OCI-LY1 (cell line): ENCODE measurements around the gene RBM20.

Source experiments
- H2AFZ ChIP-seq: fragments of 200-600 bp; sonication (generic), shearing (Covaris generic); 2 replicates; pipeline ENCODE4 v1.6.0; 2014; ENCODE audit warnings: antibody characterized with exemption, mild to moderate bottlenecking, low read length
- H3F3A ChIP-seq: fragments of 200-600 bp; sonication (generic), shearing (Covaris generic); 2 replicates; pipeline ENCODE4 v1.6.0; 2014; ENCODE audit warnings: mild to moderate bottlenecking, antibody characterized with exemption, low read length, moderate library complexity; ENCODE audit not compliant: insufficient read depth
- H3K27ac ChIP-seq: fragments of 200-600 bp; sonication (generic); 2 replicates; pipeline ENCODE4 v1.5.1; 2014; ENCODE audit warnings: low read length, mixed run types, mild to moderate bottlenecking, low read depth; ENCODE audit not compliant: poor library complexity, severe bottlenecking
- H3K27me3 ChIP-seq: fragments of 200-600 bp; sonication (generic); 2 replicates; pipeline ENCODE4 v1.6.0; 2014; ENCODE audit warnings: antibody characterized with exemption, mild to moderate bottlenecking, low read length, moderate library complexity; ENCODE audit not compliant: insufficient read depth
- H3K36me3 ChIP-seq: fragments of 200-600 bp; sonication (generic); 2 replicates; pipeline ENCODE4 v1.6.1; 2014; ENCODE audit warnings: mild to moderate bottlenecking, antibody characterized with exemption, low read length, moderate library complexity, mixed read lengths; ENCODE audit not compliant: insufficient read depth
- H3K4me1 ChIP-seq: fragments of 200-600 bp; sonication (generic); 2 replicates; pipeline ENCODE4 v1.5.1; 2014; ENCODE audit warnings: mild to moderate bottlenecking, low read length, moderate library complexity; ENCODE audit not compliant: insufficient read depth, severe bottlenecking
- H3K4me2 ChIP-seq: fragments of 200-600 bp; sonication (generic), shearing (Covaris generic); 2 replicates; pipeline ENCODE4 v1.6.1; 2014; ENCODE audit warnings: low read length
- H3K4me3 ChIP-seq: fragments of 200-600 bp; sonication (generic); 2 replicates; pipeline ENCODE4 v1.5.1; 2014; ENCODE audit warnings: low read length, low read depth, mild to moderate bottlenecking, mixed read lengths; ENCODE audit not compliant: poor library complexity, severe bottlenecking
- H3K79me2 ChIP-seq: fragments of 200-600 bp; shearing (Covaris generic); 2 replicates; pipeline ENCODE4 v1.6.1; 2016; ENCODE audit warnings: mixed run types, low read length, mixed read lengths; ENCODE audit not compliant: insufficient read depth
- H3K9ac ChIP-seq: fragments of 200-600 bp; sonication (generic), shearing (Covaris generic); 2 replicates; pipeline ENCODE4 v1.6.1; 2014; ENCODE audit warnings: mild to moderate bottlenecking, low read length, mixed read lengths
- H3K9me2 ChIP-seq: fragments of 200-600 bp; sonication (generic), shearing (Covaris generic); 2 replicates; pipeline ENCODE4 v1.6.1; 2014; ENCODE audit warnings: low read depth, mild to moderate bottlenecking, low read length, mixed read lengths
- H3K9me3 ChIP-seq: fragments of 200-600 bp; shearing (Covaris generic); 2 replicates; pipeline ENCODE4 v1.6.1; 2014; ENCODE audit warnings: low read length, mixed read lengths
- H4K20me1 ChIP-seq: fragments of 200-600 bp; sonication (generic), shearing (Covaris generic); 2 replicates; pipeline ENCODE4 v1.6.0; 2016; ENCODE audit warnings: mild to moderate bottlenecking, low read length; ENCODE audit not compliant: insufficient read depth
- CTCF ChIP-seq: fragments of 200-600 bp; sonication (generic), shearing (Covaris generic); IDR thresholded peaks from 2 replicates; pipeline ENCODE4 v1.5.1; 2017; ENCODE audit warnings: mild to moderate bottlenecking, antibody characterized with exemption, low read length, moderate library complexity, mixed read lengths
- EZH2 ChIP-seq: fragments of 200-600 bp; sonication (generic), shearing (Covaris generic); IDR thresholded peaks from 2 replicates; pipeline ENCODE4 v1.8.0; 2017; ENCODE audit warnings: borderline replicate concordance, mixed run types, mild to moderate bottlenecking, antibody characterized with exemption, low read length, moderate library complexity, mixed read lengths

RBM20 gene

DNA sequence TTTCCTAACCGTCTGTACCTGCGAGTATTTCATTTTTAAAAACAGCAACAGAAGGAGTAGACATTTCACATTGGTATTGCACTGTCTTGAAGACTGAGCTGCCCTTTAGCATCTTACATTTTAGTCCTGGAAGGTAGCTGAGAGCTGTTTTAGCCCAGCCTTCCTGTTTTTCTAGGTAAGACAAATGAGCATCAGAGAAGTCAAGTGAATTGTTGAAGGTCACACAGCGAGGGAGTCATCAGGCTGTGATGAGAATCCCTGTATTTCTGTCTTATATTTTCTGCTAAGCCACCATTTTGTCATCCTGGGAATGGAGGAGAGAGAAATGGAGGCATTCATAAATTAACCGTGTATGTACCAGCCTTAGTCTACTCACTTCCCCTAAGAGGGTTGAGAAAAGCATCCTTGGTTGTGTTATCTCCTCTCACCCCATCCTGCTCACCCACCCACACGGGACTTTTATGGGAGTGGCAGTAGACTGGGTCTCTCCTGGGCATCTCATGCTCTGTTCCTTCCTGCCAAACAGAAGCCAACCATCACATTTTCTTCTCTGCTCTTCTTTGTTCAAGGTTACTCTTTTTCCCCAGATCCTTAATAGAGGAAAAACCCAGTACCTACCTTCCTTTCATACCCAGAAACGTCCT is 8.5 kb downstream of the RBM20 start:
- Histone ChIP-seq H3F3A (peaks cover 7% of the 10 kb centered on the region; the same call in 1 of the 2 replicates), H3K27ac (peak overlapping the region; percentile 98), H2AFZ (no peak overlapping the region), H3K9ac (peak overlapping the region; percentile 67), H4K20me1 (no peaks in the 10 kb centered on the region), H3K4me2 (peak overlapping the region; percentile 64; the same call in 1 of the 2 replicates), H3K79me2 (no peaks in the 10 kb centered on the region), H3K27me3 (no peaks in the 10 kb centered on the region), H3K9me2 (no peaks in the 10 kb centered on the region), H3K9me3 (no peaks in the 10 kb centered on the region), H3K4me1 (peaks cover 85% of the 10 kb centered on the region), H3K36me3 (no peaks in the 10 kb centered on the region), H3K4me3 (peak overlapping the region; percentile 9)
- TF ChIP-seq CTCF (no peak), EZH2 (no peak)

GRCh38 chr10:110655320-110655719 is 11.2 kb downstream of the RBM20 start:
- TF ChIP-seq EZH2 (no peak), CTCF (no peak)
- H2AFZ ChIP-seq, result 0 out of 2 replicates have a peak overlapping the region, but pooled peaks have one; percentile 30
- no peaks in the 10 kb centered on the region for H3K36me3 ChIP-seq
- no peaks in the 10 kb centered on the region for H3K9me3 ChIP-seq
- H3K79me2 ChIP-seq, result no peaks in the 10 kb centered on the region
- no peaks in the 10 kb centered on the region for H3K9me2 ChIP-seq
- peak overlapping the region; percentile 18; the same call in 1 of the 2 replicates for H3K4me2 ChIP-seq
- H3K27ac ChIP-seq, result peak overlapping the region; percentile 98
- H4K20me1 ChIP-seq, result no peaks in the 10 kb centered on the region
- peaks cover 76% of the 10 kb centered on the region for H3K4me1 ChIP-seq
- H3K27me3 ChIP-seq, result no peaks in the 10 kb centered on the region
- no peak overlapping the region for H3K4me3 ChIP-seq
- peaks cover 7% of the 10 kb centered on the region; the same call in 1 of the 2 replicates for H3F3A ChIP-seq
- peak overlapping the region; percentile 29; the same call in 1 of the 2 replicates for H3K9ac ChIP-seq

GRCh38 chr10:110656612-110657011 is 12.5 kb downstream of the RBM20 start:
- H3K4me1 ChIP-seq, result peaks cover 71% of the 10 kb centered on the region

More at GRCh38 chr10:110656612-110657011, 12.5 kb downstream of the RBM20 start:
- H4K20me1 ChIP-seq, result no peaks in the 10 kb centered on the region
- no peaks in the 10 kb centered on the region for H3K9me3 ChIP-seq
- H3F3A ChIP-seq, result no peaks in the 10 kb centered on the region; the same call in 1 of the 2 replicates
- no peak overlapping the region for H3K9ac ChIP-seq
- TF ChIP-seq EZH2 (no peak), CTCF (no peak)
- no peaks in the 10 kb centered on the region for H3K9me2 ChIP-seq
- H3K27me3 ChIP-seq, result no peaks in the 10 kb centered on the region
- H3K36me3 ChIP-seq, result no peaks in the 10 kb centered on the region
- H3K4me3 ChIP-seq, result no peak overlapping the region
- H2AFZ ChIP-seq, result no peak overlapping the region
- H3K27ac ChIP-seq, result no peak overlapping the region
- H3K4me2 ChIP-seq, result no peak overlapping the region
- H3K79me2 ChIP-seq, result no peaks in the 10 kb centered on the region
